ENCODE results near the gene TTLL8.

TTLL8 gene

GRCh38 chr22:50027639-50028537 lies 30.2 kb downstream of the TTLL8 start:
- no peak overlapping the region for H3K27ac ChIP-seq (ENCODE audit: low read length)

DNA sequence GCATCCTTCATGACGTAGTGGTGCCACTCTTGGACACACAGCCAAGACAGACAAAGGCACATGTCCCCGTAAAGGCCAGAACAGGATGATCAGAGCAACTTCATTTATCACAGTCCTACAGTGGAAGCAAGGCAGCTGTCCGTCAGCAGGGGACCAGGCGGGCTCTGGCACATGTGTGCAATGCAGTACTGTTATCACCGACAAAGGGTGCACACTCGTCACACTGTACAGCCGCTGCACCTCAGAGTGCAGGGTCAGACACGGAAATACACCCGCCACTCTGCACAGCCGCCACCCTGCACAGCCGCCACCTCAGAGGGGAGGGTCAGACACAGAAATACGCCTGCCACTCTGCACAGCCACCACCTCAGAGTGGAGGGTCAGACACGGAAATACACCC lies 32.1 kb downstream of the TTLL8 start:
- Histone ChIP-seq H3K36me3 (ENCODE audit: control insufficient read depth in 2 of 2, insufficient read depth in 2 of 2, low read length in 2 of 2) (no peaks in the 10 kb centered on the region), H3K9ac (ENCODE audit: low read length in 2 of 2) (no peak overlapping the region)

More at GRCh38 chr22:50027639-50028537, 30.2 kb downstream of the TTLL8 start:
- H3K27me3 ChIP-seq (ENCODE audit: control insufficient read depth in 1 of 2, insufficient read depth in 2 of 2, low read length in 2 of 2) = peaks cover 12 to 25% of the 10 kb centered on the region in 2 donors
- no peaks in the 10 kb centered on the region for H3K4me1 ChIP-seq (ENCODE audit: control insufficient read depth, insufficient read depth, low read length)
- H3K9me3 ChIP-seq (ENCODE audit: control insufficient read depth in 2 of 2, low read length in 2 of 2) = no peaks in the 10 kb centered on the region
- H3K4me3 ChIP-seq (ENCODE audit: low read length in 2 of 2) = no peak overlapping the region
- H3K36me3 ChIP-seq (ENCODE audit: control insufficient read depth in 2 of 2, insufficient read depth in 2 of 2, low read length in 2 of 2) = no peaks in the 10 kb centered on the region
- no peak overlapping the region for H3K9ac ChIP-seq (ENCODE audit: low read length in 2 of 2)

DNA sequence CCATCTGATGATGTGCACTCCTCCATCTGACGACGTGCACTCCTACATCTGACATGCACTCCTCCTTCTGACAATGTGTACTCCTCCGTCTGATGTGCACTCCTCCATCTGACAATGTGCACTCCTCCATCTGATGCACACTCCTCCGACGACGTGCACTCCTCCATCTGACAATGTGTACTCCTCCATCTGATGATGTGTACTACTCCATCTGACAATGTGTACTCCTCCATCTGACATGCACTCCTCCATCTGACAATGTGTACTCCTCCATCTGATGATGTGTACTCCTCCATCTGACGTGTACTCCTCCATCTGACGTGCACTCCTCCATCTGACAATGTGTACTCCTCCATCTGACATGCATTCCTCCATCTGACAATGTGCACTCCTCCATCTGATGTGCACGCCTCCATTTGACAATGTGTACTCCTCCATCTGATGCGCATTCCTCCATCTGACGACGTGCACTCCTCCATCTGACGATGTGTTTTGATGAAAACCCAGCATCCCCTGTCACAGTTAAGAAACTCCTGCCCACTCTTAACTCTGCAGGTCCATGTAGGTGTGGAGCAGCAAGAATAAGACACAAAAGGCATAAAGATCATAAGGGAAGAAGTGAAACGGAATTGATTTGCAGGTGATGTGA lies 35.8 kb downstream of the TTLL8 start:
- H3K36me3 ChIP-seq (ENCODE audit: control insufficient read depth in 2 of 2, insufficient read depth in 2 of 2, low read length in 2 of 2) = no peaks in the 10 kb centered on the region
- H3K9ac ChIP-seq (ENCODE audit: low read length in 2 of 2) = no peak overlapping the region
- H3K4me3 ChIP-seq (ENCODE audit: low read length in 2 of 2) = no peak overlapping the region
- peaks cover 0 to 5% of the 10 kb centered on the region in 2 donors for H3K9me3 ChIP-seq (ENCODE audit: control insufficient read depth in 2 of 2, low read length in 2 of 2)
- H3K27ac ChIP-seq (ENCODE audit: low read length) = no peak overlapping the region
- H3K27me3 ChIP-seq (ENCODE audit: control insufficient read depth in 1 of 2, insufficient read depth in 2 of 2, low read length in 2 of 2) = peaks cover 11 to 22% of the 10 kb centered on the region in 2 donors
- no peaks in the 10 kb centered on the region for H3K4me1 ChIP-seq (ENCODE audit: control insufficient read depth, insufficient read depth, low read length)

More for the DNA sequence above, 32.1 kb downstream of the TTLL8 start:
- Histone ChIP-seq H3K27me3 (ENCODE audit: control insufficient read depth in 1 of 2, insufficient read depth in 2 of 2, low read length in 2 of 2) (peaks cover 16 to 25% of the 10 kb centered on the region in 2 donors), H3K9me3 (ENCODE audit: control insufficient read depth in 2 of 2, low read length in 2 of 2) (no peaks in the 10 kb centered on the region), H3K4me1 (ENCODE audit: control insufficient read depth, insufficient read depth, low read length) (no peaks in the 10 kb centered on the region), H3K27ac (ENCODE audit: low read length) (no peak overlapping the region), H3K4me3 (ENCODE audit: low read length in 2 of 2) (no peak overlapping the region)

DNA sequence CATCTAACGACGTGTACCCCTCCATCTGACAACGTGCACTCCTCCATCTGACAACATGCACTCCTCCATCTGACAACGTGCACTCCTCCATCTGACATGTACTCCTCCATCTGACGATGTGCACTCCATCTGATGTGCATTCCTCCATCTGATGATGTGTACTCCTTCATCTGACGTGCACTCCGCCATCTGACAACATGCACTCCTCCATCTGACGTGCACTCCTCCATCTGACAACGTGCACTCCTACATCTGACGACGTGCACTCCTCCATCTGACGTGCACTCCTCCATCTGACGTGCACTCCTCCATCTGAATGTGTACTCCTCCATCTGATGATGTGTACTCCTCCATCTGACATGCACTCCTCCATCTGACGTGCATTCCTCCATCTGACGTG lies 37.5 kb downstream of the TTLL8 start:
- H3K9ac ChIP-seq (ENCODE audit: low read length in 2 of 2) = no peak overlapping the region
- H3K4me1 ChIP-seq (ENCODE audit: control insufficient read depth, insufficient read depth, low read length) = no peaks in the 10 kb centered on the region
- no peak overlapping the region for H3K27ac ChIP-seq (ENCODE audit: low read length)
- H3K36me3 ChIP-seq (ENCODE audit: control insufficient read depth in 2 of 2, insufficient read depth in 2 of 2, low read length in 2 of 2) = no peaks in the 10 kb centered on the region
- no peak overlapping the region for H3K4me3 ChIP-seq (ENCODE audit: low read length in 2 of 2)
- H3K27me3 ChIP-seq (ENCODE audit: control insufficient read depth in 1 of 2, insufficient read depth in 2 of 2, low read length in 2 of 2) = peaks cover 24% of the 10 kb centered on the region in 2 donors
- peaks cover 0 to 5% of the 10 kb centered on the region in 2 donors for H3K9me3 ChIP-seq (ENCODE audit: control insufficient read depth in 2 of 2, low read length in 2 of 2)

DNA sequence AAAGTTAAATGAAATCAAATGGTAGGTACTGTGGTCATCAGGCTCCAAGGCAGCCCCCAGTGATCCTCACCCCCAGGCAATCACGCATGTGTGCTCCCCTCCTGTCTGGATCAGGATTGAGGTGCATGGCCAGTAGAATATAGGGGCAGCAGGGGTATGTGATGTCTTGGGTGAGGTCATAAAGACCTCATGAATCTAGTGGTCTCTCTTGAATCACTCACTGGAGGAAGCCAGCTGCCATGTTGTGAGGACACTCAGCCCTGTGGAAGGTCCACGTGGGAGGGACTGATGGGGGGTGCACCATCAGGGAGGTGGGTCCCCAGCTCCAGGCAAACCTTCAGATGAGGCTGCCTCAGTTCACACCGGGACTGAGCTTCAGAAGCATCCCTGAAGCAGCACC lies 38.8 kb downstream of the TTLL8 start:
- H3K9me3 ChIP-seq (ENCODE audit: control insufficient read depth in 2 of 2, low read length in 2 of 2) = peaks cover 0 to 5% of the 10 kb centered on the region in 2 donors
- peaks cover 4% of the 10 kb centered on the region for H3K4me1 ChIP-seq (ENCODE audit: control insufficient read depth, insufficient read depth, low read length)
- no peaks in the 10 kb centered on the region for H3K36me3 ChIP-seq (ENCODE audit: control insufficient read depth in 2 of 2, insufficient read depth in 2 of 2, low read length in 2 of 2)
- H3K27me3 ChIP-seq (ENCODE audit: control insufficient read depth in 1 of 2, insufficient read depth in 2 of 2, low read length in 2 of 2) = peaks cover 28 to 33% of the 10 kb centered on the region in 2 donors
- no peak overlapping the region for H3K4me3 ChIP-seq (ENCODE audit: low read length in 2 of 2)
- no peak overlapping the region for H3K27ac ChIP-seq (ENCODE audit: low read length)
- H3K9ac ChIP-seq (ENCODE audit: low read length in 2 of 2) = no peak overlapping the region

- H3K27me3 ChIP-seq (ENCODE audit: control insufficient read depth in 1 of 2, insufficient read depth in 2 of 2, low read length in 2 of 2) = peaks cover 33 to 38% of the 10 kb centered on the region in 2 donors
- H3K9me3 ChIP-seq (ENCODE audit: control insufficient read depth in 2 of 2, low read length in 2 of 2) = peaks cover 0 to 5% of the 10 kb centered on the region in 2 donors
- H3K9ac ChIP-seq (ENCODE audit: low read length in 2 of 2) = no peak overlapping the region
- no peak overlapping the region for H3K4me3 ChIP-seq (ENCODE audit: low read length in 2 of 2)
- no peaks in the 10 kb centered on the region for H3K36me3 ChIP-seq (ENCODE audit: control insufficient read depth in 2 of 2, insufficient read depth in 2 of 2, low read length in 2 of 2)
- no peak overlapping the region for H3K27ac ChIP-seq (ENCODE audit: low read length)
- peaks cover 4% of the 10 kb centered on the region for H3K4me1 ChIP-seq (ENCODE audit: control insufficient read depth, insufficient read depth, low read length)
These were observed 39.4 kb downstream of the TTLL8 start for GRCh38 chr22:50018608-50019285.

DNA sequence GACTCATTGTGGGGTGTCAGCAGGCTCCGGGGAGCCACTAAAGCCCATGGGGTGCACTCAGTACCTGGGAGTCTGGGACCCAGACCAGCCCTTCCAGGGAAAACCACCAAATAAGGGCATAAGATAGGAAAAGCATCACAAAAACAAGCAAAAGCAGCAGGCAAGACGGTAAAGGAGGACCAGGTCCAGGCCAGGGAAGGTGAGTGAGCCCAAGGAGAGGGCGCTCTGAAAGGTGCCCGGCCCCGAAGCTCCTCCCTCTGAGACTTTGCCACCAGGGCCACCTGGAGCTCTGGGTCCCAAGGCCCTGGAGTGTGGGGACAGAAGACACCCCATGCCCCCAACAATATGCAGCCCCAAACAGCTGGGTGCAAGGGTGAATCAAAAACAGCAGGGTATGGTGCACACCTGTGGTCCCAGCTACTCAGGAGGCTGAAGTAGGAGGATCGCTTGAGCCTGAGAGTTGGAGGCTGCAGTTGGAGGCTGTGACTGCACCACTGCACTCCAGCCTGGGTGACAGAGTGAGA lies 40.3 kb downstream of the TTLL8 start:
- Histone ChIP-seq H3K9me3 (ENCODE audit: control insufficient read depth in 2 of 2, low read length in 2 of 2) (peaks cover 0 to 5% of the 10 kb centered on the region in 2 donors), H3K36me3 (ENCODE audit: control insufficient read depth in 2 of 2, insufficient read depth in 2 of 2, low read length in 2 of 2) (no peaks in the 10 kb centered on the region), H3K4me1 (ENCODE audit: control insufficient read depth, insufficient read depth, low read length) (peaks cover 4% of the 10 kb centered on the region), H3K27ac (ENCODE audit: low read length) (no peak overlapping the region), H3K4me3 (ENCODE audit: low read length in 2 of 2) (no peak overlapping the region), H3K9ac (ENCODE audit: low read length in 2 of 2) (no peak overlapping the region), H3K27me3 (ENCODE audit: control insufficient read depth in 1 of 2, insufficient read depth in 2 of 2, low read length in 2 of 2) (peaks cover 37 to 47% of the 10 kb centered on the region in 2 donors)

DNA sequence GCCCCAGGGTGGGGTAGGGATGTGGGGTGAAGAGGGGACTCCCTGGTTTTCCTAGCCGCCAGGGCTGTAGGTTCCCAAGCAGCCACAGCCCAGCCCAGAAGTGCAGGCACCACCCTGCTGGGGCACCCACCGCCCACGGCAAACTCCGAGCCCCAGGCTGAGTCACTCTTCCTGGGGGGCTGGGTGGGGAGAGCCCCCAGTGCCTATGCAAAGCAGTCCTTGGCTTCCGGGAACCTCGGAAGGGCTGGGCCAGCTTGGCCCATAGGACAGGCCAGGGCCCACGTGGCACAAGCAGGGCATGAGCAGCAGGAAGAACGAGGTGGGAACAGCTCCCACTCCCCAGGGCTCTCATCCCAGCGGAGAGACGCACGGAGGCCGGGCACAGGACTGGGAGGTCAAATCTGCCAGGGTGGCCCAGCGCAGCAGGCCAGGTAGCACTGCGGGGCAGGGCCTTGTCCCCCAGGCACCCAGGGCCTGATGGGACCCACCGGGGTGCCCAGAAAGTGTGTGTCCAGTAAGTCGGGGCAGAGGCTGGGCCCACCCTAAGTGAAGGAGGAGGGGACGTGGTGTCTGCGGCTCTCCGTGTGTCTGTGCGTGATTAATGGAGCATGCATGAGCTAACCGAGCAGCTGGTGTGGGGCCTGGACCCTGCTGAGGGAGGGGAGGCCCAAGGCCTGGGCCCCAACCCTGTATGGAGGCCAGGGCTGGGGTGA lies 41.0 kb downstream of the TTLL8 start:
- H3K4me3 ChIP-seq (ENCODE audit: low read length in 2 of 2) = no peak overlapping the region
- no peaks in the 10 kb centered on the region for H3K36me3 ChIP-seq (ENCODE audit: control insufficient read depth in 2 of 2, insufficient read depth in 2 of 2, low read length in 2 of 2)
- H3K4me1 ChIP-seq (ENCODE audit: control insufficient read depth, insufficient read depth, low read length) = peaks cover 4% of the 10 kb centered on the region
- H3K27me3 ChIP-seq (ENCODE audit: control insufficient read depth in 1 of 2, insufficient read depth in 2 of 2, low read length in 2 of 2) = peaks cover 37 to 53% of the 10 kb centered on the region in 2 donors
- H3K27ac ChIP-seq (ENCODE audit: low read length) = no peak overlapping the region
- peaks cover 0 to 5% of the 10 kb centered on the region in 2 donors for H3K9me3 ChIP-seq (ENCODE audit: control insufficient read depth in 2 of 2, low read length in 2 of 2)
- H3K9ac ChIP-seq (ENCODE audit: low read length in 2 of 2) = no peak overlapping the region

DNA sequence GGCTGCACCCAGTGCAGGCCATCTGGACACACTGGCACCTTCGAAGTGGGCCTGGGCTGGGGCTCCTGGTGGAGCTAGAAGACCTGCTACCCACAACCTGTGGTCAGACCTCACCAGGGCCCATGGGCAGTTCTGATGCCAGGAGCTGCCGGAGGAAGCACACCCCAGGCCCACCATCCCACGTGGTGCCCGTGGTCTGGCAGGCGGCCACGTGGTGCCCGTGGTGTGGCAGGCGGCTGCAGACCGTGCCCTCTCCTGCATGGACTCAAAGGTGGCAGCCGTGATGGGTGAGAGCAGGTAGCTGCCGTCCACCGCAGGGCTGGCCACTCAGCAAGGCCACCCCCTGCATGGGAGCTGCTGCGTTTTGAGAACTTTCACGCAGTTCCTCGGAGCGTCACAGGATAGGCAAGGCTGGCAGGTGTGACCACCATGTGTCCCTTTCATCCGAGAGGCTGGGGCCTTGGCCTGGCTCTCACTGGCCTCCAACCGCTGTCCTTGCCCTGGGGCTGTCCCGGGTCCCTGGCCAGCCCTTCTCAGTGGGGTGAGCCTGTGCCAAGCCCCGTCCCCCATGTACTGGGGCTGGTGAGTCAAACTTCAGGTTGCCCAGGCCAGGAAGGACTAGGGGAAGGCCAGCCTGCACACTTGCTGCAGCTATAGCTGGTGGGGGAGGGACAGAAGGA lies 41.6 kb downstream of the TTLL8 start:
- Histone ChIP-seq H3K27ac (ENCODE audit: low read length) (no peak overlapping the region), H3K27me3 (ENCODE audit: control insufficient read depth in 1 of 2, insufficient read depth in 2 of 2, low read length in 2 of 2) (peaks cover 42 to 60% of the 10 kb centered on the region in 2 donors)

More for the DNA sequence above, 41.6 kb downstream of the TTLL8 start:
- no peak overlapping the region for H3K9ac ChIP-seq (ENCODE audit: low read length in 2 of 2)
- no peak overlapping the region for H3K4me3 ChIP-seq (ENCODE audit: low read length in 2 of 2)
- peaks cover 0 to 5% of the 10 kb centered on the region in 2 donors for H3K9me3 ChIP-seq (ENCODE audit: control insufficient read depth in 2 of 2, low read length in 2 of 2)
- H3K4me1 ChIP-seq (ENCODE audit: control insufficient read depth, insufficient read depth, low read length) = peaks cover 4% of the 10 kb centered on the region
- H3K36me3 ChIP-seq (ENCODE audit: control insufficient read depth in 2 of 2, insufficient read depth in 2 of 2, low read length in 2 of 2) = no peaks in the 10 kb centered on the region

All from stomach smooth muscle (tissue), 2 donors.